AG10803 (cell line): ENCODE measurements around the gene TMBIM1.

Source experiments
- DNase-seq: peaks from one replicate; pipeline ENCODE4 v3.0.0; 2010; ENCODE audit warnings: low read depth
- H3K4me3 ChIP-seq: 2 replicates; pipeline ENCODE4 v1.5.1; 2011; ENCODE audit warnings: mild to moderate bottlenecking, low read length, control low read depth
- TF ChIP-seq, protein P1 (sequence below): conservative IDR thresholded peaks from 2 replicates; pipeline ENCODE4 v1.5.1; 2011; ENCODE audit warnings: mild to moderate bottlenecking, low read length, control low read depth, inconsistent platforms

The TMBIM1 gene

DNA sequence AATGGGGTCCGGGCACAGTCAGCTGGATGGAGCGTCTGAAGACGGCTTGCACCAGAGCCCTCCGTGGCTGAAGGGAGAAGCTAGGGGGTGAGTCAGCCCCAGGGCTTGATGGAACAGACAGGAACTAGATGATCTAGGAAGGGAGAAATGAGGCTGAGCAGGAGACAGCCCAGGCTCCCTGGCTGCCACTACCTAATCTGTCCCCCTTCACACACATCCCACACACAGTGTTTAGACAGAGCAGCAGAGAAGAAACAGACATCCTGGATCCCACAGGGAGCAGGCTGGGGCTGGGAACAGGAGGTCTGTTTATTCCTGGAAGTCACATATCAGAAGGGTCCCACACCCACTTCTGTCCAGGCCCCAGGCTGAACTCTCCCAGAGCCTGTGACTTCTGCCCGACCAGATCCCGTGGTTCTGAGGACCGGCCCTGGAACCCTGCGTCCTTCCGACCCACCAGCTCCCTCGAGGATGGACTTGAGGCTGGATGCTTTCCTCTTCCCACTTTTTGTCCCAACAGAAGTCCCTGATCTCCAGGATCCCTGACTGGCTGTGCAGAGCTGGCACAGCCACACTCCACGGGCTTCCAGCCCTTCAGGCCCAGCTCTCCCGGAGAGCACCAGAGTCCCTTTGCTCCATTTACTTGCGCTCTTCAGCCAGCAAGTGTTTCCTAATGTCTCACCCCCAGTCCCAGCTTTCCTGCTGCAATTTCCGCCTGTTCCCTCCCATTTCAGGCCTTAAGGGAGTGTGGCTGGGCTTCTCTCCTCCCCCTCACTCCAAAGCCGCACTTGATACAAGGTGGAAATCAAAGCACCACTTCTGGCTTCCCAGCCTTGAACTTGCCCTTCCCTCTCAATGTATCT is 33.0 kb downstream of the TMBIM1 start:
- peak; percentile 67 for DNase-seq
- TF ChIP-seq, protein P1, sequence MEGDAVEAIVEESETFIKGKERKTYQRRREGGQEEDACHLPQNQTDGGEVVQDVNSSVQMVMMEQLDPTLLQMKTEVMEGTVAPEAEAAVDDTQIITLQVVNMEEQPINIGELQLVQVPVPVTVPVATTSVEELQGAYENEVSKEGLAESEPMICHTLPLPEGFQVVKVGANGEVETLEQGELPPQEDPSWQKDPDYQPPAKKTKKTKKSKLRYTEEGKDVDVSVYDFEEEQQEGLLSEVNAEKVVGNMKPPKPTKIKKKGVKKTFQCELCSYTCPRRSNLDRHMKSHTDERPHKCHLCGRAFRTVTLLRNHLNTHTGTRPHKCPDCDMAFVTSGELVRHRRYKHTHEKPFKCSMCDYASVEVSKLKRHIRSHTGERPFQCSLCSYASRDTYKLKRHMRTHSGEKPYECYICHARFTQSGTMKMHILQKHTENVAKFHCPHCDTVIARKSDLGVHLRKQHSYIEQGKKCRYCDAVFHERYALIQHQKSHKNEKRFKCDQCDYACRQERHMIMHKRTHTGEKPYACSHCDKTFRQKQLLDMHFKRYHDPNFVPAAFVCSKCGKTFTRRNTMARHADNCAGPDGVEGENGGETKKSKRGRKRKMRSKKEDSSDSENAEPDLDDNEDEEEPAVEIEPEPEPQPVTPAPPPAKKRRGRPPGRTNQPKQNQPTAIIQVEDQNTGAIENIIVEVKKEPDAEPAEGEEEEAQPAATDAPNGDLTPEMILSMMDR: no peak
- H3K4me3 ChIP-seq: no peak overlapping the region

DNA sequence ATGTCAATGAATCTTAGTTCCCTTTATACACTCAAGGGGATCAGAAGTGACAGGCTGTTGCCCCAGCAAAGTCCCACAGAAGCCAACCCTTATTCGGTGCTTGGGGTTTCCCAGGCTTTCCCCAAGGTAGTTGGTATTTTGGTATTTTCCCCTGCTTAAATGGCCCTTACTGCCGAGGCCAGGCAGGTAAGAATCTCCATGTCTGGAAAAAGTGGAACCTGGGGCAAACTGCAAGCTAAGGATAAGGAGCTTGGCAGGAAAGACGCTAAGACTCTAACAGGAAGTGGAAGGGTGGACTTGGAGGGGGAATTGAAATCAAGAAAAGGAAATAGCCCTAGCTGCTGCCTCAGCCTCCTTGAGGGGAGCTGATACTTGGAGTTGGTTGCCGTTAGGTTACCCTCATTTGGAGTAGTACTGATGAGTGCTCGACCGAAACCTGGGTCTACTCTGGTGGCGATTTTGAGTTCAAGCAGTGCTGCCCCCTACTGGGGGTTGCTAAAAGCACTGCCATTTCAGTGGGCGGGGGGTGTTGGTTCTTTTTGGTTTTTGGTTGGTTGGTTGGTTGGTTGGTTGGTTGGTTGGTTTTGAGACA is 34.8 kb downstream of the TMBIM1 start:
- no peak for DNase-seq
- H3K4me3 ChIP-seq: no peak overlapping the region
- TF ChIP-seq, protein P1: peak; percentile 62

DNA sequence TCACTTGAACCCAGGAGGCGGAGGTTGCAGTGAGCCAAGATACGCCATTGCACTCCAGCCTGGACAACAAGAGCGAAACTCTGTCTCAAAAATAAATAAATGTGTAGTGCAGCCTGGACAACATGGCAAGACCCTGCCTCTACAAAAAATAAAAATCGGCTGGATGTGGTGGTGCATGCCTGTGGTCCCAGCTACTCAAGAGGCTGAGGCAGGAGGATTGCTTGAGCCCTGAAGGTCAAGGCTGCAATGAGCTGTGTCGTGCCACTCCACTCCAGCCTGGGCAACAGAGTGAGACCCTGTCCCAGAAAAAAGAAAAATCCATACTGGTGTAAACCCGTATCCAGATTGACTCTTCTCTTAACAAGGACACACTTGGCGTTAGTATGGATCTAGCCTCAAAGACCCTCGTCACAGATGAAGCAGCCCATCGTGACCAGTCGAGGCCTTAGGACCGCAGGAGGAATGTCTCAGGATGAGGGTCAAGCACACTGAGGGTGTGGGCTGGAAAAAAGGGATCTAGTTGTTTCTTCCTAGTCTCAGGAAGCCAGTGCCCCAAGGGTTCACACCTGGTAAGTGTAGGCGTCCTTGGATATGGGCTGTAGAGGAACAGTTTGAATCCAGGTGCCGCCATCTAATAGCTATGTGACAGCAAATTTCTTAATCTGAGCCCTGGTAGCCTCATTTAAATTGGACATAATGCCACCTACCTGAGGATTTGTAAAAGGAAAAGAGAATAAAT is 35.5 kb downstream of the TMBIM1 start:
- no peak overlapping the region for H3K4me3 ChIP-seq
- no peak for DNase-seq
- TF ChIP-seq, protein P1: no peak

DNA sequence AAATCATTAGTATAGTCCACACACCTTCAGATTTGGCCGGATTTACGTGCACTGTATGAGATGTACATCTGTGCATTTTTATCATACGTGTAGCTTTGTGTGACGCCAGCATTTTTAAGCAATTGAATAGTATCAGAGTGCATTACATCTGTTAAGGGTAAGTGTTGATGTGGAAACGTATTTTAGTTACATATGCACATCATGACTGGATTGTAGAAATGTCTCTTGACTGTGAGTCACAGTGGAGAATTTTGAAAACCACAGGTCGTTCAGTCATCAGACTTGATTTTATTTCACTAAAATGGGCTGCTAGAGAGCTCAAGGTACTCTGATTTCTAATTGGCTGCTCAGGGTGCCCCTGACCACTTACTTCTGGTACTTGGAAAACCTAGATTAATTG is 36.9 kb downstream of the TMBIM1 start:
- TF ChIP-seq, protein P1: no peak
- DNase-seq: peak; percentile 62
- H3K4me3 ChIP-seq: no peak overlapping the region

DNA sequence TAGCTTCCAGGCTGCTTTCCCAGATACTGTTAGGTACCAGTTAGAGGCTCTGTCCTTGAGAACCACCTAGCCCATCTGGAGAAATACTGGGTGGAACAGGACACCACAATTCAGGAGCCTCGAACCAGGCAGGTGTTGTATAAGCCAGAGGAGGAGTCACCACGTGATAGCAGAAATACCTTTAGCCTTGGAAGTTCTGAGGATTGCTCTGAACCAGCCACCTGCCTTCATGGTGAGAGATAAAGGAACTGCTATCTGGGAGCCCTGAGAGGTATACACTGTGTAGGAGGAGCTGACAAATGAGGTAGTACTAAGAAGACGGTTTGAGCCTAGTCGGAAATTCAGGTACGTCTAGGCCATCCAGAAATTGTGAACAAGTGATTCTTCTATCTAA is 39.1 kb downstream of the TMBIM1 start:
- no peak overlapping the region for H3K4me3 ChIP-seq
- TF ChIP-seq, protein P1: no peak
- no peak for DNase-seq

DNA sequence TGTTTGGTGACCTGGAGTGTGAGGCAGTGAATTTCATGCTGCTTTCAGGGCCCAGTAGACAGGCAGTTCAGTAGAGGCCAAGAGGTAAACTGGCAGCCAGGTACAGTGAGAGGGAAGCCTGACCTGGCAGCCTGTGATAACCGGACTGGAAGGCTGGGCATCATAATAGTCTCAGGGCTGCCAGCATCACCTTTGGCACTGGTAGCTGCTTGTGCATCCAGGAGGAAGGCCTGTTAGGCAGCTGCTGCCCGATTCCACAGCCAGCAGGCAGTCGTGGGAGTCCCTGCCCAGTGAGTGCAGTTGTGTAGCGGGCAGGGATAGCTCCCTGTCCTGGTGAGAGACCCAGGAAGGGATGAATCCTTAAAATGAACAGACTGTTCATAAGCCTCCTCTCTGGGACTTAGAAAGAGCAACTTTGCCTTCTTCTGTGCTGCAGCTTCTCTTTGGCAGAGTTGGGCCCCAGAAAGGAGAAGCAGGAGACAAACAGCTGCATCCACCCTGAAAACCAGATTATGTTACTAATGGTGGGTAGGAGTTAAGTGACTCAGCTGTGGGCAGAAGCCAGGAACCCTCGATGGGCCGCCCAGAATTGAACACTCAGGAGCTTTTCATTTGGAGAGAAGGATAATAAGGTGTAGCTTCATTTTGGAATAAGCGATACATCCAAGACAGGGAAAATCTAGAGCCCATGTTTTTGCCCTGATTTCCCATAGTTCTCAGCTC is 39.6 kb downstream of the TMBIM1 start:
- DNase-seq: no peak
- TF ChIP-seq, protein P1: no peak
- H3K4me3 ChIP-seq: no peak overlapping the region
